ENCODE results near the gene SLC23A3. TPM values are rescaled to one million over a fixed set of nuclear protein-coding genes. Genes with fewer than 3 reads are reported as not detected.
A peak's percentile ranks its signal among the peaks of the same experiment; 100 is the strongest.

Gene SLC23A3
- total and polyA plus RNA-seq, 10 of the 15 experiments (the other 5 are each of a cell fraction or from before 2014, with no cell fraction given): 0.07 to 1.0 (median 0.40) TPM; not detected in 1

GRCh38 chr2:219218732-219219701, 49.2 kb upstream of the SLC23A3 start, which contains the start of gene ABCB6 (continued):
- TF ChIP-seq MEF2A (IDR thresholded peaks at IDR 0.05; ENCODE audit: insufficient read depth, low read depth, low read length): no peak
- TF ChIP-seq CREM (IDR thresholded peaks at IDR 0.05; ENCODE audit: low read depth): 0 out of 2 replicates have a peak, but pooled peaks have one; percentile 29

- no peaks in the 10 kb centered on the region; the same call in 1 of the 2 replicates for H4K20me1 ChIP-seq (ENCODE audit: control insufficient read depth, insufficient read depth)
- in situ Hi-C loops (cut with MboI) (no loop called here), intact Hi-C loops (cut with micrococcal nuclease; ENCODE audit: unreplicated experiment) (loop anchor here (2.0 kb wide), 1 partner anchor 77 kb away; no protein-coding TSS in a partner anchor)
- peak overlapping the region; percentile 99 for H3K4me2 ChIP-seq (ENCODE audit: control insufficient read depth, insufficient read depth)
- no peak for FAIRE-seq
- H3K79me2 ChIP-seq (ENCODE audit: control insufficient read depth, insufficient read depth, low read length): peaks cover 14% of the 10 kb centered on the region
- ChIA-PET CTCF (interaction anchor here (0.6 to 1.7 kb wide), 4 partner anchors 9 to 77 kb away, joined by 3 to 5 read pairs (median 3); no protein-coding TSS in a partner anchor), POLR2A (interaction anchor here (0.6 to 3.8 kb wide), 13 partner anchors 8 to 153 kb away, joined by 3 to 21 read pairs (median 5); partner anchors contain the start of genes ANKZF1, ATG9A, CNPPD1 and DNAJB2), SMC1A (ENCODE audit: uncharacterized antibody, unreplicated experiment) (interaction anchor here (0.7 to 1.8 kb wide), 6 partner anchors 11 to 60 kb away, joined by 3 to 8 read pairs (median 4); partner anchors contain the start of genes ANKZF1, ATG9A, GLB1L and STK16), RAD21 (ENCODE audit: unreplicated experiment) (interaction anchor here (0.9 to 2.2 kb wide), 5 partner anchors 11 to 60 kb away, joined by 3 to 11 read pairs (median 5); partner anchors contain the start of genes ANKZF1, ATG9A, GLB1L and STK16)
- no TSS peak for BruUV-seq (replicated peaks)
- peaks cover 16% of the 10 kb centered on the region for H3K4me1 ChIP-seq (ENCODE audit: control insufficient read depth, insufficient read depth, low read length)
- peak overlapping the region; percentile 92 for H3K4me3 ChIP-seq
- H2AFZ ChIP-seq (ENCODE audit: control insufficient read depth, low read depth, low read length): peak overlapping the region; percentile 79
- peaks cover 10 to 20% of the 10 kb centered on the region in 2 experiments for H3K36me3 ChIP-seq (ENCODE audit: control insufficient read depth in 2 of 2, insufficient read depth in 2 of 2, low read length in 1 of 2)
- no peaks in the 10 kb centered on the region for H3K27me3 ChIP-seq (replicated peaks in 1 of 2; ENCODE audit: control insufficient read depth in 2 of 2, insufficient read depth in 2 of 2, low read length in 1 of 2)
- peak overlapping the region; percentile 63 for H3K27ac ChIP-seq (ENCODE audit: control insufficient read depth, insufficient read depth)
- DNase-seq (ENCODE audit: low read depth, low spot score): no peak
- ATAC-seq: peak; percentile 65
- no peaks in the 10 kb centered on the region for H3K9me3 ChIP-seq (replicated peaks; ENCODE audit: control insufficient read depth, insufficient read depth, low read length)
- WGBS (ENCODE audit: insufficient coverage, insufficient replicate concordance, low lambda C conversion rate, missing lambda C conversion rate): 13% methylated on average over 37 of the region's 37 CpGs
- H3K9ac ChIP-seq (ENCODE audit: control insufficient read depth, insufficient read depth, low read length): peak overlapping the region; percentile 76
- no peak for TF ChIP-seq HDAC6 (IDR thresholded peaks at IDR 0.05; ENCODE audit: unreplicated experiment)
- no peak for TF ChIP-seq HSF1 (IDR thresholded peaks at IDR 0.05; ENCODE audit: low read depth, low read length)
- TF ChIP-seq NFYB (IDR thresholded peaks at IDR 0.05; ENCODE audit: insufficient read depth, low read depth, low read length): no peak
- no peak for TF ChIP-seq CHD2 (IDR thresholded peaks at IDR 0.05; ENCODE audit: borderline replicate concordance, low read depth, low read length)
- TF ChIP-seq REST (IDR thresholded peaks at IDR 0.05; ENCODE audit: low read depth, low read length): peak; percentile 78
- TF ChIP-seq BCL3 (IDR thresholded peaks at IDR 0.05; ENCODE audit: borderline replicate concordance, insufficient read depth, low read depth, low read length, poor library complexity, severe bottlenecking): no peak
- TF ChIP-seq PML (IDR thresholded peaks at IDR 0.05; ENCODE audit: low read length): peak; percentile 3; the same call in 1 of the 2 replicates
Measured at GRCh38 chr2:219218217-219218731, 48.4 kb upstream of the SLC23A3 start.
